Fibroblast of peridontal ligament (primary cell): ENCODE data around the gene SRR.

Experiments used
- DNase-seq: peaks from one replicate; pipeline ENCODE4 v3.0.0-alpha.2; 2010; ENCODE audit errors: extremely low read depth

Gene SRR

GRCh38 chr17:2371183-2372130 lies 67.7 kb downstream of the SRR start:
- no peak for DNase-seq

GRCh38 chr17:2372180-2372579 lies 68.4 kb downstream of the SRR start:
- DNase-seq = no peak

- no peak for DNase-seq
Observed at GRCh38 chr17:2372681-2373080, 68.9 kb downstream of the SRR start.

GRCh38 chr17:2373179-2373578 lies 69.4 kb downstream of the SRR start:
- DNase-seq = no peak
